ENCODE data around the gene GTF3C5. TPM values are rescaled to one million over a fixed set of nuclear protein-coding genes. Genes with fewer than 3 reads are reported as not detected.

GTF3C5 gene
- total RNA-seq (2022; extraction: Qiagen RNA extraction; ENCODE audit: low read depth) = 63.7 to 72.7 TPM (median 68.3 TPM) in 5 replicates

GRCh38 chr9:133030317-133031129 lies at the start of gene GTF3C5:
TSS of gene GTF3C5 (plus strand) at chr9:133030997. CDS start at chr9:133031012, 15 bp downstream.

GRCh38 chr9:133061764-133062145 lies 31.0 kb downstream of the GTF3C5 start, which contains the start of gene CEL:
TSS of gene CEL (plus strand) at chr9:133061981. CDS start at chr9:133062003, 22 bp downstream.

Other genes with a start within 250 kb of the GTF3C5 start
- 0.74 to 1.5 TPM (median 0.89 TPM) in 5 replicates for gene AK8, start 152.7 kb upstream of the GTF3C5 start, total RNA-seq (2022; extraction: Qiagen RNA extraction; ENCODE audit: low read depth)
- gene SPACA9, start 152.1 kb upstream of the GTF3C5 start, total RNA-seq (2022; extraction: Qiagen RNA extraction; ENCODE audit: low read depth) = 3.8 to 5.2 TPM (median 4.7 TPM) in 5 replicates
- 16.2 to 19.7 TPM (median 17.9 TPM) in 5 replicates for gene TSC1, start 86.4 kb upstream of the GTF3C5 start, total RNA-seq (2022; extraction: Qiagen RNA extraction; ENCODE audit: low read depth)
- gene GFI1B, start 52.3 kb upstream of the GTF3C5 start, total RNA-seq (2022; extraction: Qiagen RNA extraction; ENCODE audit: low read depth) = 0.06 to 0.15 TPM (median 0.06 TPM) in 3 of 5 replicates, not detected in the others
- 0.38 to 1.0 TPM (median 0.65 TPM) in 5 replicates for gene CEL, start 31.0 kb downstream of the GTF3C5 start, total RNA-seq (2022; extraction: Qiagen RNA extraction; ENCODE audit: low read depth)
- 24.4 to 27.8 TPM (median 25.1 TPM) in 5 replicates for gene RALGDS, start 90.2 kb downstream of the GTF3C5 start, total RNA-seq (2022; extraction: Qiagen RNA extraction; ENCODE audit: low read depth)
- 1.7 to 3.4 TPM (median 2.4 TPM) in 5 replicates for gene GBGT1, start 132.9 kb downstream of the GTF3C5 start, total RNA-seq (2022; extraction: Qiagen RNA extraction; ENCODE audit: low read depth)
- not detected in 5 replicates for gene OBP2B, start 178.3 kb downstream of the GTF3C5 start, total RNA-seq (2022; extraction: Qiagen RNA extraction; ENCODE audit: low read depth)
- not detected in 5 replicates for gene ABO, start 244.2 kb downstream of the GTF3C5 start, total RNA-seq (2022; extraction: Qiagen RNA extraction; ENCODE audit: low read depth)